Mononuclear cell (primary cell): ENCODE results near the gene SIPA1L2. TPM values are rescaled to one million over a fixed set of nuclear protein-coding genes. Genes with fewer than 3 reads are reported as not detected.

Experiments used
- H3K27me3 ChIP-seq: 2 replicates; pipeline ENCODE4 v1.6.0; 2011; ENCODE audit warnings: low read length, control low read depth; ENCODE audit not compliant: insufficient read depth
- H3K4me1 ChIP-seq: 2 replicates; pipeline ENCODE4 v1.5.1; 2011; ENCODE audit warnings: mild to moderate bottlenecking, low read length, control low read depth; ENCODE audit not compliant: insufficient read depth
- H3K4me3 ChIP-seq: 2 replicates; pipeline ENCODE4 v1.5.1; 2011; ENCODE audit warnings: mild to moderate bottlenecking, low read length, moderate library complexity
- H3K9me3 ChIP-seq: 2 replicates; pipeline ENCODE4 v1.5.1; 2011; ENCODE audit warnings: low read depth, mild to moderate bottlenecking, control low read depth, low read length
- total RNA-seq: library from RNA; depleted of rRNA; stranded (reverse); fragments of >200 nt; gene quantifications from one replicate; pipeline ENCODE4 v1.2.3, GENCODE V29; 2012

SIPA1L2 gene
- total RNA-seq, 1 donor: 2.4 TPM

- Histone ChIP-seq H3K4me1 (peaks cover 24% of the 10 kb centered on the region), H3K27me3 (peaks cover 19% of the 10 kb centered on the region), H3K4me3 (peak overlapping the region; percentile 48), H3K9me3 (no peaks in the 10 kb centered on the region)
Observed at GRCh38 chr1:232628335-232629249, 1.3 kb downstream of the SIPA1L2 start.

- no peaks in the 10 kb centered on the region for H3K9me3 ChIP-seq
- peaks cover 19% of the 10 kb centered on the region for H3K27me3 ChIP-seq
Observed at GRCh38 chr1:232627645-232628334, 2.1 kb downstream of the SIPA1L2 start.

DNA sequence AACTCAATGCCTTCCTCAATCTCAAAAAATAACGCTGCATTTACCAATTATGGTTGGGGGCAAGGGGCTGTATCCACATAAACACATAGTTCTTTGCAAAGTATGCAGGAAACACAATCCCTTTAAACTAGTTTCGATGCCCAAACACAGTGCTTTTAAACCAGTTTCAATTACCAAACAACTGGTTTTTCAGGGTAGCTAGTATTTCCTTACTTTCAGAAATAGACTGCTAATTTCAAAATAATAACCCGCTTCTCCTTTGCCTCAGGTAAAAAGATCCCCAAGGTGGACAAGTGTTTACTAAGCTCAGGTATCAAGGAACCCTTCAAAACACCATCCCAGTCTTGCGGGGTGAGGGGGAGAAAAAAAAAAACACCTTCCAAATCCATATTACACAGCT is 2.8 kb downstream of the SIPA1L2 start:
- no peak overlapping the region for H3K4me3 ChIP-seq
- H3K27me3 ChIP-seq: peaks cover 18% of the 10 kb centered on the region
- H3K4me1 ChIP-seq: peaks cover 32% of the 10 kb centered on the region
- H3K9me3 ChIP-seq: no peaks in the 10 kb centered on the region

More at GRCh38 chr1:232627645-232628334, 2.1 kb downstream of the SIPA1L2 start:
- Histone ChIP-seq H3K4me3 (no peak overlapping the region), H3K4me1 (peaks cover 26% of the 10 kb centered on the region)

- Histone ChIP-seq H3K4me1 (peaks cover 36% of the 10 kb centered on the region), H3K27me3 (peaks cover 15% of the 10 kb centered on the region), H3K9me3 (no peaks in the 10 kb centered on the region), H3K4me3 (no peak overlapping the region)
Observed at GRCh38 chr1:232626452-232626851, 3.5 kb downstream of the SIPA1L2 start.

- H3K4me1 ChIP-seq: peaks cover 36% of the 10 kb centered on the region
- no peak overlapping the region for H3K4me3 ChIP-seq
- peaks cover 15% of the 10 kb centered on the region for H3K27me3 ChIP-seq
- H3K9me3 ChIP-seq: no peaks in the 10 kb centered on the region
Observed at GRCh38 chr1:232625319-232625868, 4.5 kb downstream of the SIPA1L2 start.

- Histone ChIP-seq H3K9me3 (no peaks in the 10 kb centered on the region), H3K4me1 (peaks cover 43% of the 10 kb centered on the region), H3K27me3 (peaks cover 15% of the 10 kb centered on the region), H3K4me3 (no peak overlapping the region)
Observed at GRCh38 chr1:232624546-232625281, 5.2 kb downstream of the SIPA1L2 start.

DNA sequence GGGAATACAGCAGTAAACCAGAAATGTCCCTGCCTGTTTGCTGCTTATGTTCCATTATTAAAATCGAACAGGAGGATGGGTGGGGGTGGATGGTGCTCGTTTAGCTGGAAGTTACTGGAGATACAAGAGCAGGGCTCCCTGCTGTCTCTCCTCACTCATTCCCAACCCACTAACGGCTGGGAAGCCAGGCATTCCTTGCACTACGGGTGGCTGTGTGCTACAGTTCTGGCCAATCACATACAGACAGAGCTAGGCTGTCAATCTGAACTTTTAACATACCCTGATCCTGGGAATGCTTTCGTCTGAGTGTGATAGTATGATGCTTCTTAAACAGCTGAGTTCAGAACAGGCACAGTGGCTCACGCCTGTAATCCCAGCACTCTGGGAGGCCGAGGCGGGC is 7.0 kb downstream of the SIPA1L2 start:
- H3K4me1 ChIP-seq: peaks cover 39% of the 10 kb centered on the region
- no peak overlapping the region for H3K4me3 ChIP-seq
- no peaks in the 10 kb centered on the region for H3K9me3 ChIP-seq

DNA sequence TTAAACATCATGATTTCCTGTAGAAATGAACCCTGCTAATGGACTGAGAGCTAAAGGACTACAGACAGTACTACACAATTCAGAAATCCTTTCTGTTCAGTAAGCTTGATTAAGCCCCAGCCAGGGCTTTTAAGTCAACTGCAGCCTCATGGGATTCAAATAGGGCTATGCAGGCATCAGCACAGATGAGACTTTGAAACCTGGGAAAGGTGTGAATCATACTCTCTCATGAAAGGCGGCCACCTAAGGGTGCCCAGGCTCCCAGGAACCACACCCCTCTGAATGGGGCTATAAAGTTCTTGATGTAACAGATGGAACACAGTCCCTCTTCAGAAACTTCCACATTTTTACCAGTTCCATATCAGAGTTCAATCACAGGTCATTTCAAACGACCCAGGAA is 7.6 kb downstream of the SIPA1L2 start:
- Histone ChIP-seq H3K27me3 (no peaks in the 10 kb centered on the region), H3K9me3 (no peaks in the 10 kb centered on the region), H3K4me3 (no peak overlapping the region), H3K4me1 (peaks cover 39% of the 10 kb centered on the region)

More for the DNA sequence above, 7.0 kb downstream of the SIPA1L2 start:
- H3K27me3 ChIP-seq: peaks cover 2% of the 10 kb centered on the region

- Histone ChIP-seq H3K27me3 (no peaks in the 10 kb centered on the region), H3K4me1 (peaks cover 39% of the 10 kb centered on the region), H3K4me3 (no peak overlapping the region), H3K9me3 (no peaks in the 10 kb centered on the region)
Observed at GRCh38 chr1:232621050-232621449, 8.9 kb downstream of the SIPA1L2 start.

GRCh38 chr1:232620356-232620969 is 9.5 kb downstream of the SIPA1L2 start:
- H3K9me3 ChIP-seq: no peaks in the 10 kb centered on the region
- no peaks in the 10 kb centered on the region for H3K27me3 ChIP-seq
- H3K4me1 ChIP-seq: peaks cover 39% of the 10 kb centered on the region
- no peak overlapping the region for H3K4me3 ChIP-seq

- Histone ChIP-seq H3K4me1 (peaks cover 26% of the 10 kb centered on the region), H3K4me3 (no peak overlapping the region), H3K9me3 (no peaks in the 10 kb centered on the region), H3K27me3 (no peaks in the 10 kb centered on the region)
Observed at GRCh38 chr1:232617237-232617636, 12.7 kb downstream of the SIPA1L2 start.

GRCh38 chr1:232615306-232615800 is 14.6 kb downstream of the SIPA1L2 start:
- peaks cover 26% of the 10 kb centered on the region for H3K4me1 ChIP-seq
- H3K4me3 ChIP-seq: no peak overlapping the region
- H3K9me3 ChIP-seq: no peaks in the 10 kb centered on the region
- H3K27me3 ChIP-seq: no peaks in the 10 kb centered on the region

GRCh38 chr1:232614811-232615210 is 15.1 kb downstream of the SIPA1L2 start:
- peaks cover 24% of the 10 kb centered on the region for H3K4me1 ChIP-seq
- H3K9me3 ChIP-seq: no peaks in the 10 kb centered on the region
- H3K4me3 ChIP-seq: no peak overlapping the region
- no peaks in the 10 kb centered on the region for H3K27me3 ChIP-seq

DNA sequence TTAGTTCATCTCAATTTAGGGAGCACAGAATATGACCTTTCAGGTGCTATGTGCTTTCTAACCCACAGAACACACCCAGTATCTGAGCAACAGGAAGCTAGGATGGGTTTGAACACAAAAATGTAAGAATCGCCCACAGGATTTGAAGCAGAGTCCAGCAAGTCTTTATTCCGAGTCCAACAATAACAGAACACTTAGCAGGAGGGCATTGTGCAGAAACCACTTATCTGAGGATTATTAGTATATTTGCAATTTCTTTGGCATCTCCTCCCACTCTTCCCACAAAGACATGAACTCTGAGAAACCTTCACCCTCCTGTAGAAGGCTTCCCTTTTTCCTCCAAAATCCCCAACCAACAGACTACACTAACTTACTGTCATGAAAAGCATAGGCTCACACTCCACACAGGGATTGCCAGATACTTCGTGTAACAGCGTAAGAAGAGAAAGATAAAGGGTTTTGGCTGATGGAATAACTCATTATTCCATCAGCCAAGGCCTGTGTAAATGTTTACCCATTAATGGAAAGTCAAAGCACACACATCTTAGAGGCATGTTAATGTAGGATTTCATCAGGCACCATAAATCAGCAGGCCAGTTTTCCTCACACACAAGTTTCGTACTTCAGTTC is 16.1 kb downstream of the SIPA1L2 start:
- H3K9me3 ChIP-seq: no peaks in the 10 kb centered on the region
- peaks cover 18% of the 10 kb centered on the region for H3K4me1 ChIP-seq
- no peak overlapping the region for H3K4me3 ChIP-seq
- H3K27me3 ChIP-seq: no peaks in the 10 kb centered on the region
